GM18868 (cell line): ENCODE data around the gene USP12.
"Not testable (repeated sequence)": the region's sequence is repeated elsewhere in the genome, so short reads cannot be mapped to it uniquely, and the experiment has no call there.

Source experiments
- ATAC-seq: cut with Tn5 transposase; IDR thresholded peaks from one replicate; pipeline ENCODE4 v1.9.1; 2021; ENCODE audit warnings: mild to moderate bottlenecking, moderate library complexity; ENCODE audit not compliant: unreplicated experiment

The USP12 gene

DNA sequence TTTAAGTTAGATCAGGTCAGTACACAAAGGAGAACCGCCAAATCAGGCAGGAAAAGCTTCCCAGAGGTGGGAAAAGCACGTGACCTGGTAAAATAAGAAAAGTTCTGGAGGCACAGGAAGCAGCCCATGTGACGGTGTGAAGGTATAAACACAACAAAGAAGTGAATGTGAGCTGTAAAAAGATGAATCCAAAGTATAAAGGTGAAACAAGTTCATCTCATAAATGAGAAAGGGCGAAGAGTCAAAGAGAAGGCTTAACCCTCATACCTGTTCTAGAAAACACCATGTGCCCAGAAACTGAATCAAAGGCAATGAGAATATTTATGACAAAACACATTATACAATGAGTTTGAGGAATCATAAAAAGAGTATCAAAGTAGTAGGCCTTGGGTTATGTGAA lies 47.0 kb downstream of the USP12 start:
- no peak for ATAC-seq

DNA sequence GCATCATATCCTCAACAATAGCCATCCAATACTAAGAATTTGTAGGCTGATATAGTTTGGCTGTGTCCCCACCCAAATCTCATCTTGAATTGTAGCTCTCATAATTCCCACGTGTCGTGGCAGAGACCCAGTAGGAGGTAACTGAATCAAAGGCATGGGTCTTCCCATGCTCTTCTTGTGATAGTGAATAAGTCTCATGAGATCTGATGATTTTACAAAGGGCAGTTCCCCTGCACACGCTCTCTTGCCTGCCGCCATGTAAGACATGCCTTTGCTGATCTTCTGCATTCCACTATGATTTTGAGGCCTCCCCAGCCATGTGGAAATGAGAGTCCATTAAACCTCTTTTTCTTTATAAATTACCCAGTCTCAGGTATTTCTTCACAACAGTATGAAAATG lies 48.2 kb downstream of the USP12 start:
- ATAC-seq = not testable (repeated sequence)

DNA sequence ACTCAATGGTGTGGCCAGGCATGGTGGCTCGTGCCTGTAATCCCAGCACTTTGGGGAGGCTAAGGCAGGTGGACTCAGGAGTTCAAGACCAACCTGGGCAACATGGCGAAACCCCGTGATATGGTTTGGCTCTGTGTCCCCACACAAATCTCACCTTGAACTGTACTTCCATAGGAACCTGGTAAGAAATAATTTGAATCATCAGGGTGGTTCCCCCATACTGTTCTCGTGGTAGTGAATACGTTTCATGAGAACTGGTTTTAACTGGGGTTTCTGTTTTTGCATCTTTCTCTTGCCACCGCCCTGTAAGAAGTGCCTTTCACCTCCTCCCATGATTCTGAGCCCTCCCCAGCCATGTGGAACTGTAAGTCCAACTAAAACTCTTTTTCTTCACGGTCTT lies 49.6 kb downstream of the USP12 start:
- ATAC-seq = no peak

DNA sequence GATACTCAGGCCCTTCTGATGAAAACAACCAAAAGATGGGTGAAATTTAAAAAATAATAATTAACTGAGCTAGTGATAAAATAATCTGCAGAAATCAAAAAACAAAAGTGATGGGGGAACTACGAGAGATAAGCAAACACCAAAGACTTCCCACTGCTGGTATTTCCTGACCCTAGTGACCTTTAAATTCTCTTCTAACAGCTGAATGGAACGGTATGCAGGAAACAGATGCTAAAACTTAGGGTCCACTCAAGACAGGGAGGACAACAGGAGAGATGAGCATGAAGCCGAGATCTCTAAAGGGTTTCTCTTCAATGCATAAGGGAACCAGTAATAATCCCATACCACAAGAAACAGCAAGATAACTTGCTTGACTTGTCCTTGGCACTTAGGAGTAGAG lies 50.8 kb downstream of the USP12 start:
- ATAC-seq = no peak

DNA sequence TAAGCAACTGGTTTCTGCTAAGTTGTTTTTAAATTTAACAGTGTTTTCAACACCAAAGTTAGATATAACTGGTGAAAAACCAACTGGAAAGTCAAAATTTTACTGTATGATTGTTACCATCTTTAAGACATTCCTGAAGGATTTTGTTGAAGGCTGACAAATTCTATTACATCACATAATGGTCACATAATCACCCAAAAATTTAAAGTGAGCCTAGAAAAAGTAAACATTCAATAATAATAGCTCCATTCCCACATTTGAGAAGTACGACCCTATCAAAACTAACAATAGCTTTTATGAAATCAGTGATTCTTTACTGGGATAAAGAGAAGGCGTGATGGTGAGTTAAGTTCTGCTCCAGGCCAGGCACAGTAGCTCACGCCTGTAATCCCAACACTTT lies 51.6 kb downstream of the USP12 start:
- ATAC-seq = no peak

DNA sequence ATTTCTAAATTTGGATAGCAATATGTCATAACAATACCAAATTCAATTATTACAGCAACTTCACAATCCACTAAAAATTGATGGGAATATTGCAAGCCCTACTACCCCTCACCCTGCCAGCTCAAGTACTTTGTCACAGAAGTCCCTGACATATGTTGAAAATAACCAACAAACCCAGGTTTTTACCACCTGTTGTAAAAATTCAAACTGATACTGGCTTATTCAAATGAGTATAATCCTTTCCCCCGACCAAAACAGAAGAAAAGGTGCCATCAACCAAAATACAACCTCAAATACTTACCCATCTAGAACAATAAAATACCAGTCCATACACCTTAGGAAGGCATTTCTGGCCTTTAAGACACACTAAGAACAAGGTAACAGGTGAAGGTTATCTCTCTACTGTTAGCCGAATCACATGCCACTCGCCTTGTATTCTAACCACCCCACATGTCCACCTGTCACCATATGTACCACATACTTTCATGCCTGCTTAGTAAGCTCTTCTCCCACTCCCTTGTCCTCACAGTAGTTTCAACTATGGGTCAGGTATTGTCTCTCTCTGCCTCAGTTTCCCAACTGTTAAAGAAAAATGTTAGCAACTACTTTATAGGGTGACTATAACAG lies 53.1 kb downstream of the USP12 start:
- no peak for ATAC-seq

DNA sequence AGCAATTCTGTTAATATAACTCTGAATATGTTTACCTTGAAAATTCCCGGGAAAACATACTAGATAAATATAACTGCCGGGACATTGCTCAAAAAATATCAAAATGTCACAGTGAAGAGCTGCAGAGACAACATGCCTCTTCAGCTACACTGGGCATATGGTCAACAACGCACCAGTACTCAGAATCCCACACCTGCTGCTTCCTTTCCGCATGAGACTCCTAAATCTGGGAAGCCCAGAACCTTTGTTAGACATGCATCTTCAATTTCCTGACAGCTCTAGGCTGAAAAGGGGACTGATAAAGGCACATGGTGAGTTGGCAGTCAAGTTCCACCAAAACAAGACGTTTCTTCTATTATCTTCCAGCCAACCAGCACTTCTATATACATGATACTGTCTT lies 53.7 kb downstream of the USP12 start:
- no peak for ATAC-seq

DNA sequence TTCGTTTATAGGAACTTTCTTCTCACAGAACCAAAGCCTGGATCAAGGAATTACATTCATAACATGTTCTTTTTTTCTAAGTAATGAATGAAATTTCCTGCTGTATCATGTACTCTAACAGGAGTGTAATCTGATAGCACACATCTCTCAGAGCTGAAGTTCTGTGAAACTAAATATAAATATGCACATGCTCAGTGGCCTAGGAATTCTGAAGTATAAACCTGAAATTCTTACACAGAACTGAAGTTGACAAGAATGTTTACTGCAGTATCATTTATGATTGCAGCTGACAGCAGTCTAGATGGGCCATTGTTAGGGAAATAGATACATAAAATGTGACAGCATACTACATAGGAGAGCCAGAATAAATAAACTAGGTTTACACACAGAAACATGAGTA lies 54.5 kb downstream of the USP12 start:
- ATAC-seq = no peak

DNA sequence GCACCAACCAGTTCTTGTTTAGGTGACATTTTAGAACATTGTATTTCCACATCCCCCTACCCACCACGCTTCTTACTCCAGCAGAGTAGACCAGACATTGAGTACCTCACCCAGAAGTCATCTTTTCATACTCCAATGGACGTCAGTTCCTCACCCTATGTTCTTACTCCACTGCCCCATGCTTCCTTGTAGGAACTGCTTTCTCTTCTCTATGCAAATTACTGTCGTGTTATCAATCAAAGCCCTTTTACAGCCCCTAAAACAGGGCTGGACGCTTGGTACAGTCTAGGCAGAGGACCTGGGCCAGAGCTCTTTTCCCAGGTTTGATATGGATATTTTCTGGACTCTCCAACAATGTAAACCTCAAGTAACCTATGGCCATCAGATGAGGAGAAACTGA lies 58.2 kb downstream of the USP12 start:
- no peak for ATAC-seq

DNA sequence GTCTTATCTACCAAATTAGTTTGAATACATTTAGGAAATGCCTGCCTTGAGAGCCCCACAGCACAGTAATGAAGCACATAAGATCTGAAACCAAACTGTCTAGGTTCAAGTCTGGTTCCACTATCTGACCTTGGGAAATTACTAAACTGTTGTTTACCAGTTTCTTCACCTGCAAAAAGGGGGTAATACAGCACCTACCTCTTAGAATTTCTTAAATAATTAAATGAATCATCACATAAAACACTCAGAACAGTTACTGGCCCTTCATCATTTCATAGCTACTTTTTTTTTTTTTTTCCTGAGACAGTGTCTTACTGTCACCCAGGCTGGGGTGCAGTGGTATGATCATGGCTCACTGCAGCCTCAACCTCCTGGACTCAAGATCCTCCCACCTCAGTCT lies 59.6 kb downstream of the USP12 start:
- peak; percentile 71 for ATAC-seq

DNA sequence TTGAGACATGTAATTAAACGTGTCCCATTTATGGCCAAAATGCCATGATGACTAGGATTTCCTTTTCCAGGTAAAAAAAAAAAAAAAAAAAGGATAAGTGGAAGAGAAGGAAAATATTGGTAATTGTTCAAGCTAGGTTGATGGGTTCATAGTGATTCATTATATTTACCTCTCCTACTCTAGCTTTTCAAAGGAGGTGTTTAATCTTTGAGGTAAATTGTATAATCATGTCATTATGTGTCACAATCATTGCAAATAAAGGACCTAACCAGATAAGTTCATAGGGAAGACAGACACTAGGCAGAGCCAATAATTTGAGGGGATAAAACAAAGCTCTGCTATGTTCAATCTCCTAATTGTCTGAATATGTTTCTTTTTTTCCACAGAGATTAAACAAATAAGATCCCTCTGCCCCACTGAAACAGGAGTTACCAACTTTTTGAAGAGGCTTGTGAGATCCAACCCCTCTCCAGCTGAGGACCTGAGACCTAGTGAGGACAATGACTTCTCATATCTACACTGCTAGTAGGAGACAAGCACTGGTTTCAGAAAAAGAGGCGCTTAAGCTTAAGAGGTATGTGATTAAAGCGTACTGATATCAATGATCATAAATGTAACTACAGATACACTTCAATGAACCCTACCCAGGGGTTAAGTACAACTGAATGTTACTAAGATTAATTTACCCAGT lies 61.4 kb downstream of the USP12 start:
- no peak for ATAC-seq

DNA sequence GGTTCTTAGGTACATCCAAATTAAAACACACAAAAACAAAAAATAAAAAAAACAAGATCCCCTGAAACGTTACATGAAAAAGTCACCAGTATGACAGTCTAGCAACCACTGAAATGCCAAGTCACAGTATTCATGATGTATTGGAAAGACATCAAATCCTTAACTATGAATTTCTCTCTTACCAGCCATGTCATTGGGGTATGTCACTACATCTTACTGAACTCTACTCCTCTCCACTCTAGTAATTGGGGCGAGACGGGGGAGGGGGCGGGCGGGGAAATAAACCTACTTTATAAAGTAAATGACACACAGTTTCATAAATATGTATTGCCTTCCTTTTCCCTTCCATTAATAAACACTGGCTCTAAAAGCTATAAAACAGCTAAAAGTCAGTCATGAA lies 65.5 kb downstream of the USP12 start:
- no peak for ATAC-seq

DNA sequence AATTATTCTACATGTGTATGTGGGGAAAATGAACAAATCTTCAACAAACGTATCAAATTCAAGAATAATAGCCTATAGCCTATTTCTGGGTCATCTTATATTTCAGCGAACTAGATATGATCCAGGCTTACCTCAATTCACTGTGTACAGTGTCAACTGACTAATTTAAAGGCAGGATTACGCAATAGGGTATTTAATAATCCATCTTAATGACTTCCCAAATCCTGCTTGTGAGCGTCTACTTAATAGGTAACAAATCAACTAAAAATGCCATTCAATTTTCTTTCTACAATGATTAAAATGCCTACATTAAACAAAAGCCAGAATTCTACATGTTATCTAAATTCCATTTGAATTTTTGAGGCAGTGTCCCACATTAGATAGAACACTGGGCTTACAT lies 67.0 kb downstream of the USP12 start:
- no peak for ATAC-seq

DNA sequence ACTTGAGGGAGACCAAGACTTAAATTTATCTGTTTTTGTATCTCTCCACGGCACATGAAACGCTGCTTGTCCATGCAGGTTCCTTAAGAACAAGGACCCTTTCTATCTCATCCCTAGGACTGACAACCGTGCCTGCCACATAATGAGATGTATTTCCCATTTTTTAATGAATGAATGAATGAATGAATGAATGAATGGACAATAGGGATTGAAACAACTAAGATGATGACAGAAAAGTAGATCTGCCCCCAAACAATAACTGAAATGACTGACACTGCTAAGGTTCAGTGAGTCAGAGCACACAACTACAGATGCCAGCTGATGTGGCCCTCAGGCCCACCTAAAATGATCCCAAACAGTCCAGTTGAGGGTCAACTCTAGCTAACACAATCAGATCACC lies 69.8 kb downstream of the USP12 start:
- ATAC-seq = no peak

DNA sequence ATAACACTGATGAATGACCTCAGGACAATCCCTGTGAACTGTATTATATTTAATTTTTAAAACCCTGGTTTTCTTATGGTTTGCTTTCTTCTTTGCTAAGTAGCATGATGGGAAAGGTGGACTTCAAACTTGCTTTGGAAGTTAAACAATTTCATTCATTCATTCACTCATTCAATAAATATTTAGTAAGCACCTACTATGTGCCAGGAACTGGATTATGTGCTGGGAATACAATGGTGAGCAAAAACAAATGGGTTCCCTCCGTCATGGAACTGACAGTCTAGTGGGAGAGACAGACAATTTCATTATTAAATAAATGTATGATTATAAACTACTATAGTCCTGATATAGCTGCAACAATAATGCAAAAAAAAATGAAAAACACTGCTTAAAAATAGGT lies 70.3 kb downstream of the USP12 start:
- no peak for ATAC-seq

DNA sequence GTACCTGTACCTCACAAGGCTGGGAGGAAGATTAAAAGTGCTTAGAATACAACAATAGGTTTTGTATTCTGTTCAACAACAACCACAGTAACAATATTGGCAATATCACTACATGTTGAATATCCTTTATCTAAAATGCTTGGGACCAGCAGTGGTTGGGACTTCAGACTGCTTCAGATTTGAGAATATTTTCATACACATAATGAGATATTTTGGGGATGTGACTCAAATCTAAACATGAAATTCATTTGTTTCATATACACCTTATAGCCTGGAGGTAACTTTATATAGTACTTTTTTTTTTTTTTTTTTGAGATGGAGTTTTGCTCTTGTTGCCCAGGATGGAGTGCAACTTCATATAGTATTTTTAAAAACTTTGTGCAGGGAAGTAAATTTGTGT lies 73.9 kb downstream of the USP12 start:
- ATAC-seq = no peak

DNA sequence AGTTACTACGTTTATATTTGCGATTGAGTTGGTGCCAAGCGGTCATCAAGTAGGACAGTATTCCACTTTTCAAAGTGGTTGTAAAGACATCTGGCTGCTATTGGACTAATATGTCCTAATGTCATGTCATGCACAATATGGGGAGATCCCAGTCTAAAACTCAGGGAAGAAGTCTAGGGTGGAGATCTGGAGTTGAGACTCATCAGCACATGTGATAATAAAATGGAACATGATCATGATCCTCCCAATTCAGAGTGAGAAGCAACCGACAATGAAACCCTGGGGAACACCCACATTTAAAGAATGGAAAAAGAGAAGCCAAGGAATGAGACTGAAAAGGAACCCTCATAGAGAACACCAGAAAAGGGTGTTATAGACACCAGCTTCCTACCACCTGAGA lies 80.2 kb downstream of the USP12 start:
- no peak for ATAC-seq

DNA sequence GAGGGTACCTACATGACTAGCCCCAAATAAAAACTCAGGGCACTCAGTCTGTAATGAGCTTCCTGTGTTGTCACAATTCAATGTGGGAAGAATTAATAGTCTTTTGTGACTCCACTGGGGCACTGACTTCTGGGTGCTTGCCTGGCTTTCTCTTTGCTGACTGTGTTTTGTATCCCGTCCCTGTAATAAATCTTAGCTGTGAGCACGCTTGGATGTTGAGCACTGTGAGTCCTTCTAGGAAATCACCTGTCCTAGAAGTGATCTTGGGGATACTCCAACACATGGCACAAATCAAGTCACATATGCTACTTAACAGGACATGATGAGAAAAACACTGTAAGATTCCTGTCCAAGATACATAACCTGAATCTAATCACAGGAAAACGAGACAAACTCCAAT lies 83.0 kb downstream of the USP12 start:
- no peak for ATAC-seq

DNA sequence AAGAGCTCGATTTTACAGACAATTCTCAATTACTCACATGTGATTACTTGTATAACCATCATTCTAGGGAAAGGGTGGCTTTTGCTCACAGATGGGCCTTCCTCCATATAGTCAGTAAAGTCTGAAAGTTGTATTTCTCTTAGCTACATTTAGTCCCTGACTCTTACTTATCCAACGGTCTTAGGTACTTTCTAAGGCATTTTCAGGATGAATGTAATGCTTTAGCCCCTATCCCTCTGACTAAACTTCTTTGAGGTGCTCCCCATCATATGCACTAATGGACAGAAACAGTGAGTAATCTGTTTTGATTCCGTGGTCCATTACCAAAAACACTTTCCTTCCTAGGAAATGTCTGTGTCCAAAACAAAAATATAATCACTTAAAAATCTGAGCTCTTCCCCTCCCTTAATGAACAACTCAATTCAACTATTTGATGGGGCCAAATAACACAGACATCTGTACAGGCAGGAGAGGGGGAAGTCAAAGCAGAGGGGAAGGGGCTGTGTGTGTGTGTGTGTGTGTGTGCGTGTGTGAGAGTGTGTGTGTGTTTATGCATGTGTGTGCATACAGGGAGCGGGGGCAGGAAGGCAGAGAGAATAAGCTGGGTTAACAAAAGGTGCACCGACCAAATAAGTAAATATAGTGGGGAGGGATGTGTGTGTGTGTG lies 84.9 kb downstream of the USP12 start:
- no peak for ATAC-seq

DNA sequence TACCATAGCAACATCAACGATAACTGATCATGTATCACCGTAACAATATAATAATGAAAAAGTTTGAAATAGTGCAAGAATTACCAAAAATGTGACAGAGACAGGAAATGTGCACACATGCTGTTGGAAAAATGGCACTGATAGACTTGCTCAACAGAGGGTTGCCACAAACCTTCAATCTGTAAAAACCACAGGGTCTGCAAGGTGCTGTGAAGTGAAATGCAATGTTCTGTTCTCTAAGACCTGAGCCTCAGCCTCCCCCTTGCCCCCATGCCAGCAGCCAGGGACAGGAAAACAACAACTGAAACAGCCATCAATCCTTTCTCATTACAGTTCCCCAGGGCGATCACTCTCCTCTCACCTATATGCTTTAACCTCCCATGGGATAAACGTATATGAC lies 88.4 kb downstream of the USP12 start:
- no peak for ATAC-seq

DNA sequence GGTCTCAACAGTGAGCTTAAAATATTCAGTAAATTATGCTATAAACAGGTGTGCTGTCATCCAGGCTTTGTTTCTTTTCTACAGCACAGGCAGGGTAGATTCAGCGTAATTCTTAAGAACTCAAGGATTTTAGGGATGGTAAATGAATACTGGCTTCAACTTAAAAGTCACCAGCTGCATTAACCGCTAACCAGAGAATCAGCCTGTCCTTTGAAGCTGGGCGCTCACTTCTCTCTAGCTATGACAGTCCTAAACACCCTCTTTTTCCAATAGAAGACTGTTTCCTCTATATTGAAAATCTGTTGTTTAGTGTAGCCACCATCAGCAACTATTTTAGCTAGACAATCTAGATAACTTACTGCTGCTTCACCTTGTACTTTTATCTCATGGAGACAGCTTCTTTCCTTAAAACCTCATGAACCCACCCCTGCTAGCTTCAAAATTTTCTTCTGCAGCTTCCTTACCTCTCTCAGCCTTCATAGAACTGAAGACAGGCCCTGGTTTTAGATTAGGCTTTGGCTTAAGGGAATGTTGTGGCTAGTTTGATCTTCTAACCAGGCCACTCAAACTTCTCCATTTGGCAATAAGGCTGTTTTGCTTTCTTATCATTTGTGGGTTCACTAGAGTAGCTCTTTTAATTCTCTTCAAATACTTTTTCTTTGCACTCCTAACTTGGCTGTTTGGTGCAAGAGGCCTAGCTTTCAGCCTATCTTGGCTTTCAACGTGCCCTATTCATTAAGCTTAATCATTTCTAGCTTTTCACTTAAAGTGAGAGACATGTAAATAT lies 89.5 kb downstream of the USP12 start:
- ATAC-seq = no peak
